HepG2 (cell line): Measurements from ENCODE around the gene PRKCE. TPM values are rescaled to one million over a fixed set of nuclear protein-coding genes. Genes with fewer than 3 reads are reported as not detected.

Experiments
- ARHGAP35 ChIP-seq: sonication (generic); formaldehyde crosslinking; IDR thresholded peaks from 2 replicates; pipeline ENCODE4 v1.9.0; 2022; ENCODE audit warnings: mild to moderate bottlenecking, inconsistent platforms, moderate library complexity, missing genetic modification reagents, borderline replicate concordance
- ARNTL ChIP-seq: sonication (generic); formaldehyde crosslinking; IDR thresholded peaks from 2 replicates; pipeline ENCODE4 v1.4.0; 2020; ENCODE audit warnings: mild to moderate bottlenecking, missing genetic modification reagents
- CAMTA2 ChIP-seq: sonication (generic); formaldehyde crosslinking; IDR thresholded peaks from 2 replicates; pipeline ENCODE4 v1.4.0; 2020; ENCODE audit warnings: mild to moderate bottlenecking, missing genetic modification reagents, borderline replicate concordance
- EZH2 ChIP-seq: conservative IDR thresholded peaks from 2 replicates; pipeline ENCODE4 v1.6.1; 2012; ENCODE audit warnings: mild to moderate bottlenecking, low read depth, low read length, moderate library complexity
- FOXA3 ChIP-seq: IDR thresholded peaks from 2 replicates; pipeline ENCODE4 v1.6.1; 2016; ENCODE audit warnings: missing genetic modification reagents, missing compliant biosample characterization
- GATAD2A ChIP-seq: IDR thresholded peaks from 2 replicates; pipeline ENCODE4 v1.6.1; 2016
- HCFC1 ChIP-seq: fragments of 150-350 bp; IDR thresholded peaks from 2 replicates; pipeline ENCODE4 v1.6.1; 2014; ENCODE audit warnings: low read depth, low read length
- JARID2 ChIP-seq: sonication (generic); formaldehyde crosslinking; IDR thresholded peaks from 2 replicates; pipeline ENCODE4 v1.8.1; 2023; ENCODE audit warnings: missing genetic modification reagents, inconsistent platforms; ENCODE audit not compliant: insufficient replicate concordance
- MIER2 ChIP-seq: IDR thresholded peaks from 2 replicates; pipeline ENCODE4 v1.6.1; 2016; ENCODE audit warnings: missing biosample characterization, missing genetic modification reagents
- MXD4 ChIP-seq: IDR thresholded peaks from 2 replicates; pipeline ENCODE4 v1.6.1; 2016; ENCODE audit warnings: mild to moderate bottlenecking, missing biosample characterization, missing genetic modification reagents
- MYNN ChIP-seq: sonication (generic); formaldehyde crosslinking; IDR thresholded peaks from 2 replicates; pipeline ENCODE4 v1.4.0; 2020; ENCODE audit warnings: mild to moderate bottlenecking, low read depth, missing genetic modification reagents
- NPAS2 ChIP-seq: sonication (generic); formaldehyde crosslinking; IDR thresholded peaks from 2 replicates; pipeline ENCODE4 v1.8.0; 2022; ENCODE audit warnings: mild to moderate bottlenecking, missing genetic modification reagents, borderline replicate concordance
- SYNCRIP ChIP-seq: fragments of 200-400 bp; formaldehyde crosslinking; IDR thresholded peaks from 2 replicates; pipeline ENCODE4 v1.6.1; 2018; ENCODE audit warnings: mild to moderate bottlenecking, low read depth, low read length; ENCODE audit not compliant: insufficient read depth
- TARDBP ChIP-seq: sonication (generic); formaldehyde crosslinking; IDR thresholded peaks from 2 replicates; pipeline ENCODE4 v1.8.0; 2022; ENCODE audit warnings: mild to moderate bottlenecking, missing genetic modification reagents
- ZMYM4 ChIP-seq: sonication (generic); formaldehyde crosslinking; IDR thresholded peaks from 2 replicates; pipeline ENCODE4 v1.8.1; 2023; ENCODE audit warnings: mild to moderate bottlenecking, missing genetic modification reagents
- ZNF337 ChIP-seq: sonication (generic); formaldehyde crosslinking; IDR thresholded peaks from 2 replicates; pipeline ENCODE4 v1.5.1; 2020; ENCODE audit warnings: missing genetic modification reagents, low read depth, mild to moderate bottlenecking, borderline replicate concordance
- ZNF501 ChIP-seq: sonication (generic); formaldehyde crosslinking; IDR thresholded peaks from 2 replicates; pipeline ENCODE4 v1.5.1; 2020; ENCODE audit warnings: mild to moderate bottlenecking, moderate library complexity, missing genetic modification reagents
- ZNF720 ChIP-seq: sonication (generic); formaldehyde crosslinking; IDR thresholded peaks from 2 replicates; pipeline ENCODE4 v1.4.0; 2020; ENCODE audit warnings: missing genetic modification reagents
- polyA plus RNA-seq, 8 experiments: library from polyadenylated mRNA; depleted of rRNA in 3 of 8; stranded (reverse) in 7 of 8; unstranded in 1 of 8; fragments of >200 nt; fragmentation: Illumina TruSeq in 4 of 8; extraction: Trizol in 4 of 8; gene quantifications; 2 replicates each; pipeline versions ENCODE4 v1.2.1 to v1.2.3, GENCODE V29; 2011 to 2016; ENCODE audit warnings: low read depth in 4 of 8, missing spikeins in 1 of 8, mixed read lengths in 1 of 8; ENCODE audit not compliant: insufficient read depth in 1 of 8
- total RNA-seq, 5 experiments: library from RNA; depleted of rRNA; stranded (reverse); fragments of >200 nt; fragmentation: Illumina TruSeq; extraction: Trizol; gene quantifications; 2 replicates each; pipeline ENCODE4 v1.2.3, GENCODE V29; 2016; ENCODE audit warnings: low read depth in 1 of 5
- TF ChIP-seq, protein P1 (sequence below): IDR thresholded peaks from 2 replicates; pipeline ENCODE4 v1.6.1; 2016
- TF ChIP-seq, protein P2 (sequence below): IDR thresholded peaks from 2 replicates; pipeline ENCODE4 v1.6.1; 2016; ENCODE audit warnings: mild to moderate bottlenecking
- TF ChIP-seq, protein P3 (sequence below): sonication (generic); formaldehyde crosslinking; IDR thresholded peaks from 2 replicates; pipeline ENCODE4 v1.5.1; 2020; ENCODE audit warnings: missing genetic modification reagents, mild to moderate bottlenecking, borderline replicate concordance
- TF ChIP-seq, protein P4 (sequence below): sonication (generic); formaldehyde crosslinking; IDR thresholded peaks from 2 replicates; pipeline ENCODE4 v1.8.0; 2022; ENCODE audit warnings: mild to moderate bottlenecking, missing genetic modification reagents, borderline replicate concordance
- TF ChIP-seq, protein P5 (sequence below): sonication (generic); formaldehyde crosslinking; IDR thresholded peaks from 2 replicates; pipeline ENCODE4 v1.4.0; 2020; ENCODE audit warnings: missing genetic modification reagents
- TF ChIP-seq, protein P6 (sequence below): IDR thresholded peaks from 2 replicates; pipeline ENCODE4 v1.6.1; 2018; ENCODE audit warnings: missing genetic modification reagents

PRKCE gene
- total and polyA plus RNA-seq, 2 of the 13 experiments (the other 11 are each of a cell fraction or from before 2014, with no cell fraction given) = 1.0 to 3.9 TPM

DNA sequence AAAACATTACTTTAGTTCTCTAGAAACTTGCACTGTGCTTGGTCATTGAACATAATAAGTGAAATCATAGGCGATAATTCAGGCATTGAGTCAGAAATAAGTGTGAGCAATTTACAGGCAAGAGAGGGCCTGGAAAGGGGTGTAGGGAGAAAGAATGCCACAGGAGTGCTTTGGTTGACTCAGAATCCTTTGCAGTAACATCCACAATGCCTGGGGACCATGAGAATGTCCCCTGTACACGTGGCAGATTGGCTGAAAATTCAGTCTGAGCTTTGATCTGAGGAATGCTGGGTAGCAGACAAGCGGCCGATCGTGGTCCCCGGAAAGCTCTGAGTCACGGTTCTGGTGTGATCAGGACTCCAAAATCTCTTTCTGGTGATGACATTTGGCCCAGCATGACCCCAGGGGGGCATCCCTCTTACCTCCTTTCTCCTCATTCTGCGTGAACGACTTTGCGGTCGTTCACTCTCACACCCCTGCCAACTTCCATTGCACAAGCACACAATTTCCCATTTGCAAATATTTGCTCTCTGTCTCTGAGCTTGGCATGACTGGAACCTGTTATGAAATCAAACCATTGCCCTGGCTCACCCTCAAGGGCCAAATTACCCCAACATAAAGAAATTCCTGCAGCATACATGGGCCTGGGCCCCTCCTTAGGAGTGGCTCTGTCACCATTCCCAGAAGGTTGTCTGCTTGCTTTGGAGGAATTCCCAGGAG, 340.7 kb downstream of the PRKCE start (continued):
- TF ChIP-seq, protein P1, sequence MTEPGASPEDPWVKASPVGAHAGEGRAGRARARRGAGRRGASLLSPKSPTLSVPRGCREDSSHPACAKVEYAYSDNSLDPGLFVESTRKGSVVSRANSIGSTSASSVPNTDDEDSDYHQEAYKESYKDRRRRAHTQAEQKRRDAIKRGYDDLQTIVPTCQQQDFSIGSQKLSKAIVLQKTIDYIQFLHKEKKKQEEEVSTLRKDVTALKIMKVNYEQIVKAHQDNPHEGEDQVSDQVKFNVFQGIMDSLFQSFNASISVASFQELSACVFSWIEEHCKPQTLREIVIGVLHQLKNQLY (CRISPR knock-in tag) = peak; percentile 87
- TF ChIP-seq ARHGAP35 = no peak; the same call in 1 of the 2 replicates
- TF ChIP-seq ZNF720 (CRISPR knock-in tag) = no peak
- TF ChIP-seq FOXA3 (CRISPR knock-in tag) = peak; percentile 94
- TF ChIP-seq ZMYM4 (CRISPR knock-in tag) = peak; percentile 86
- TF ChIP-seq MIER2 (CRISPR knock-in tag) = no peak
- no peak for TF ChIP-seq JARID2 (CRISPR knock-in tag)
- no peak for TF ChIP-seq SYNCRIP
- no peak; the same call in 1 of the 2 replicates for TF ChIP-seq ZNF501 (CRISPR knock-in tag)
- TF ChIP-seq NPAS2 (CRISPR knock-in tag) = no peak
- TF ChIP-seq, protein P2, sequence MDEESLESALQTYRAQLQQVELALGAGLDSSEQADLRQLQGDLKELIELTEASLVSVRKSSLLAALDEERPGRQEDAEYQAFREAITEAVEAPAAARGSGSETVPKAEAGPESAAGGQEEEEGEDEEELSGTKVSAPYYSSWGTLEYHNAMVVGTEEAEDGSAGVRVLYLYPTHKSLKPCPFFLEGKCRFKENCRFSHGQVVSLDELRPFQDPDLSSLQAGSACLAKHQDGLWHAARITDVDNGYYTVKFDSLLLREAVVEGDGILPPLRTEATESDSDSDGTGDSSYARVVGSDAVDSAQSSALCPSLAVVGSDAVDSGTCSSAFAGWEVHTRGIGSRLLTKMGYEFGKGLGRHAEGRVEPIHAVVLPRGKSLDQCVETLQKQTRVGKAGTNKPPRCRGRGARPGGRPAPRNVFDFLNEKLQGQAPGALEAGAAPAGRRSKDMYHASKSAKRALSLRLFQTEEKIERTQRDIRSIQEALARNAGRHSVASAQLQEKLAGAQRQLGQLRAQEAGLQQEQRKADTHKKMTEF = peak; percentile 89
- TF ChIP-seq, protein P3, sequence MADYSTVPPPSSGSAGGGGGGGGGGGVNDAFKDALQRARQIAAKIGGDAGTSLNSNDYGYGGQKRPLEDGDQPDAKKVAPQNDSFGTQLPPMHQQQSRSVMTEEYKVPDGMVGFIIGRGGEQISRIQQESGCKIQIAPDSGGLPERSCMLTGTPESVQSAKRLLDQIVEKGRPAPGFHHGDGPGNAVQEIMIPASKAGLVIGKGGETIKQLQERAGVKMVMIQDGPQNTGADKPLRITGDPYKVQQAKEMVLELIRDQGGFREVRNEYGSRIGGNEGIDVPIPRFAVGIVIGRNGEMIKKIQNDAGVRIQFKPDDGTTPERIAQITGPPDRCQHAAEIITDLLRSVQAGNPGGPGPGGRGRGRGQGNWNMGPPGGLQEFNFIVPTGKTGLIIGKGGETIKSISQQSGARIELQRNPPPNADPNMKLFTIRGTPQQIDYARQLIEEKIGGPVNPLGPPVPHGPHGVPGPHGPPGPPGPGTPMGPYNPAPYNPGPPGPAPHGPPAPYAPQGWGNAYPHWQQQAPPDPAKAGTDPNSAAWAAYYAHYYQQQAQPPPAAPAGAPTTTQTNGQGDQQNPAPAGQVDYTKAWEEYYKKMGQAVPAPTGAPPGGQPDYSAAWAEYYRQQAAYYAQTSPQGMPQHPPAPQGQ = no peak
- TF ChIP-seq CAMTA2 (CRISPR knock-in tag) = no peak
- TF ChIP-seq, protein P4, sequence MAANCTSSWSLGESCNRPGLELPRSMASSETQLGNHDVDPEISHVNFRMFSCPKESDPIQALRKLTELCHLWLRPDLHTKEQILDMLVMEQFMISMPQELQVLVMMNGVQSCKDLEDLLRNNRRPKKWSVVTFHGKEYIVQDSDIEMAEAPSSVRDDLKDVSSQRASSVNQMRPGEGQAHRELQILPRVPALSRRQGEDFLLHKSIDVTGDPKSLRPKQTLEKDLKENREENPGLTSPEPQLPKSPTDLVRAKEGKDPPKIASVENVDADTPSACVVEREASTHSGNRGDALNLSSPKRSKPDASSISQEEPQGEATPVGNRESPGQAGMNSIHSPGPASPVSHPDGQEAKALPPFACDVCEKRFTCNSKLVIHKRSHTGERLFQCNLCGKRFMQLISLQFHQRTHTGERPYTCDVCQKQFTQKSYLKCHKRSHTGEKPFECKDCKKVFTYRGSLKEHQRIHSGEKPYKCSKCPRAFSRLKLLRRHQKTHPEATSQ (CRISPR knock-in tag) = peak; percentile 62; the same call in 1 of the 2 replicates
- TF ChIP-seq, protein P5, sequence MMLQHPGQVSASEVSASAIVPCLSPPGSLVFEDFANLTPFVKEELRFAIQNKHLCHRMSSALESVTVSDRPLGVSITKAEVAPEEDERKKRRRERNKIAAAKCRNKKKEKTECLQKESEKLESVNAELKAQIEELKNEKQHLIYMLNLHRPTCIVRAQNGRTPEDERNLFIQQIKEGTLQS = peak; percentile 78
- TF ChIP-seq MYNN (CRISPR knock-in tag) = no peak; the same call in 1 of the 2 replicates
- TF ChIP-seq ZNF337 (CRISPR knock-in tag) = no peak
- no peak for TF ChIP-seq HCFC1
- TF ChIP-seq, protein P6, sequence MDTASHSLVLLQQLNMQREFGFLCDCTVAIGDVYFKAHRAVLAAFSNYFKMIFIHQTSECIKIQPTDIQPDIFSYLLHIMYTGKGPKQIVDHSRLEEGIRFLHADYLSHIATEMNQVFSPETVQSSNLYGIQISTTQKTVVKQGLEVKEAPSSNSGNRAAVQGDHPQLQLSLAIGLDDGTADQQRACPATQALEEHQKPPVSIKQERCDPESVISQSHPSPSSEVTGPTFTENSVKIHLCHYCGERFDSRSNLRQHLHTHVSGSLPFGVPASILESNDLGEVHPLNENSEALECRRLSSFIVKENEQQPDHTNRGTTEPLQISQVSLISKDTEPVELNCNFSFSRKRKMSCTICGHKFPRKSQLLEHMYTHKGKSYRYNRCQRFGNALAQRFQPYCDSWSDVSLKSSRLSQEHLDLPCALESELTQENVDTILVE (CRISPR knock-in tag) = peak; percentile 86
- peak; percentile 98 for TF ChIP-seq GATAD2A (CRISPR knock-in tag)
- TF ChIP-seq EZH2 = no peak
- no peak; the same call in none of the 2 replicates for TF ChIP-seq TARDBP (CRISPR knock-in tag)
- peak; percentile 50 for TF ChIP-seq MXD4
- TF ChIP-seq ARNTL (CRISPR knock-in tag) = peak; percentile 79
